ENCODE data around the gene ATP6V1B1. TPM values are rescaled to one million over a fixed set of nuclear protein-coding genes. Genes with fewer than 3 reads are reported as not detected.
A peak's percentile ranks its signal among the peaks of the same experiment; 100 is the strongest.

Gene ATP6V1B1
- total RNA-seq, 2 experiments from 2014 or later, result not detected

- Mint-ChIP-seq H3K9me3 (ENCODE audit: low read depth) (no peaks in the 10 kb centered on the region), H3K27ac (no peak overlapping the region), H3K4me3 (no peak overlapping the region), H3K27me3 (peaks cover 14% of the 10 kb centered on the region), H3K4me1 (peaks cover 17% of the 10 kb centered on the region), H3K36me3 (ENCODE audit: low read depth) (no peaks in the 10 kb centered on the region)
- ChIA-PET POLR2A (no interaction called here), CTCF (interaction anchor here (0.6 to 3.9 kb wide), 30 partner anchors 9 to 494 kb away, joined by 3 to 75 read pairs (median 5); partner anchors contain the start of genes ATP6V1B1 and FIGLA)
- ATAC-seq (no peak), DNase-seq (no peak)
- intact Hi-C loops (cut with DNase I, micrococcal nuclease), result loop anchor here (2.0 to 10.0 kb wide), 4 partner anchors 30 to 644 kb away; no protein-coding TSS in a partner anchor
These were observed 13.4 kb downstream of the ATP6V1B1 start for GRCh38 chr2:70949086-70949485.

- intact Hi-C loops (cut with DNase I, micrococcal nuclease), result no loop called here
- no peaks in the 10 kb centered on the region for H3K4me1 Mint-ChIP-seq
- H3K36me3 Mint-ChIP-seq (ENCODE audit: low read depth), result no peaks in the 10 kb centered on the region
- ATAC-seq (no peak), DNase-seq (no peak)
- ChIA-PET POLR2A (no interaction called here), CTCF (interaction anchor here (0.7 to 3.4 kb wide), 4 partner anchors 10 to 99 kb away, joined by 3 to 22 read pairs (median 3); no protein-coding TSS in a partner anchor)
- peaks cover 15% of the 10 kb centered on the region for H3K27me3 Mint-ChIP-seq
- no peak overlapping the region for H3K4me3 Mint-ChIP-seq
- no peaks in the 10 kb centered on the region for H3K9me3 Mint-ChIP-seq (ENCODE audit: low read depth)
- H3K27ac Mint-ChIP-seq, result no peak overlapping the region
These were observed 19.2 kb downstream of the ATP6V1B1 start for GRCh38 chr2:70954886-70955285.

DNA sequence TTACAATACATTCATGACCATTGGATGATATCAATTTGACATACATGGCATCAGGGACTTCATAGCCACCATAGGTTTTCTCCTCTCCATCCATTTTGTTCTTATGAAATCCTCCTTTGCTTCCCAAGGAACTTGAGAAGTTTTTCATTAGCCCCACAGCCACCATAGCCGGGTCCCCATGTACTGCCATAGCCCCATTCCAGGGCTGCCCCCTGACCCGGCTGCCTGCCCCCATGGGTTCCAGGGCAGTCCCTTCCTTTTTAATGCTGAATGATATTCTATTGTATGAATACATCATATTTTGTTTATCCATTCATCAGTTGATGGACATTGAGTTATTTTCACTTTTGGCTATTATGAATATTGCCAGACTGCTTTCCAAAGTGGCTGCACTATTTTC lies 20.4 kb downstream of the ATP6V1B1 start:
- ATAC-seq (no peak), DNase-seq (no peak)
- Mint-ChIP-seq H3K9me3 (ENCODE audit: low read depth) (no peaks in the 10 kb centered on the region), H3K27me3 (peaks cover 18% of the 10 kb centered on the region), H3K4me1 (no peaks in the 10 kb centered on the region), H3K36me3 (ENCODE audit: low read depth) (no peaks in the 10 kb centered on the region), H3K27ac (no peak overlapping the region), H3K4me3 (no peak overlapping the region)
- CTCF ChIA-PET, result no interaction called here
- intact Hi-C loops (cut with DNase I, micrococcal nuclease), result no loop called here
- POLR2A ChIA-PET, result no interaction called here

DNA sequence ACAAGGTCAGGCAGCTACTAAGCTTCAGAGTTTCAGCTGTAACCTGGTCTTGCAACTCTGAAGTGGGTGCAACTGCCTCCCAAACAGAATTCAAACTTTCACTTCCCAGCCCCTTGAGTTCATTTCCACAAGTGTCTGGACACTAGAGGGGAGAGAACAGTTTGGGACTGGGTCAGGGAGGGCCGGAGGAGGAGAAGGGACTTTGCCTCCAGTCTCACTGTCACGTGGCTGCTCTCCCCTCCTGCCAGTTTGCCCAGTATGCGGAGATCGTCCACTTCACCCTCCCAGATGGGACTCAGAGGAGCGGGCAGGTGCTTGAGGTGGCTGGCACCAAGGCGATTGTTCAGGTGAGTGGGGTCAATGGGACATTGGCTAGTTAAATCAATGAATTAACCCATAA lies 22.1 kb downstream of the ATP6V1B1 start:
- ChIA-PET POLR2A (no interaction called here), CTCF (interaction anchor here (1.4 kb wide), 1 partner anchor 10 kb away, joined by 4 read pairs; no protein-coding TSS in a partner anchor)
- Mint-ChIP-seq H3K27me3 (peaks cover 18% of the 10 kb centered on the region), H3K4me3 (no peak overlapping the region), H3K9me3 (ENCODE audit: low read depth) (no peaks in the 10 kb centered on the region), H3K36me3 (ENCODE audit: low read depth) (no peaks in the 10 kb centered on the region), H3K27ac (no peak overlapping the region), H3K4me1 (no peaks in the 10 kb centered on the region)
- DNase-seq, result no peak
- intact Hi-C loops (cut with DNase I, micrococcal nuclease), result no loop called here
- ATAC-seq, result no peak

- H3K4me1 Mint-ChIP-seq, result no peaks in the 10 kb centered on the region
- H3K9me3 Mint-ChIP-seq (ENCODE audit: low read depth), result no peaks in the 10 kb centered on the region
- ATAC-seq (no peak), DNase-seq (no peak)
- CTCF ChIA-PET, result no interaction called here
- intact Hi-C loops (cut with DNase I, micrococcal nuclease), result no loop called here
- no peaks in the 10 kb centered on the region for H3K36me3 Mint-ChIP-seq (ENCODE audit: low read depth)
- POLR2A ChIA-PET, result no interaction called here
- H3K27ac Mint-ChIP-seq, result no peak overlapping the region
- H3K4me3 Mint-ChIP-seq, result no peak overlapping the region
- H3K27me3 Mint-ChIP-seq, result peaks cover 25% of the 10 kb centered on the region
These were observed 23.1 kb downstream of the ATP6V1B1 start for GRCh38 chr2:70958759-70959158.

- ChIA-PET POLR2A (no interaction called here), CTCF (interaction anchor here (1.4 to 1.5 kb wide), 2 partner anchors 11 to 15 kb away, joined by 4 to 7 read pairs; no protein-coding TSS in a partner anchor)
- intact Hi-C loops (cut with DNase I, micrococcal nuclease), result no loop called here
- no peak overlapping the region for H3K27ac Mint-ChIP-seq
- H3K27me3 Mint-ChIP-seq, result peaks cover 26% of the 10 kb centered on the region
- H3K36me3 Mint-ChIP-seq (ENCODE audit: low read depth), result no peaks in the 10 kb centered on the region
- no peak for DNase-seq
- ATAC-seq, result peak; percentile 49
- H3K4me3 Mint-ChIP-seq, result no peak overlapping the region
- H3K9me3 Mint-ChIP-seq (ENCODE audit: low read depth), result no peaks in the 10 kb centered on the region
- H3K4me1 Mint-ChIP-seq, result no peaks in the 10 kb centered on the region
These were observed 23.6 kb downstream of the ATP6V1B1 start for GRCh38 chr2:70959271-70959761.

GRCh38 chr2:70959851-70960832 lies 24.4 kb downstream of the ATP6V1B1 start:
- ChIA-PET POLR2A (no interaction called here), CTCF (interaction anchor here (0.5 to 1.7 kb wide), 6 partner anchors 12 to 44 kb away, joined by 3 to 7 read pairs (median 4); no protein-coding TSS in a partner anchor)
- no peaks in the 10 kb centered on the region for H3K9me3 Mint-ChIP-seq (ENCODE audit: low read depth)
- H3K4me3 Mint-ChIP-seq, result no peak overlapping the region
- peak; percentile 40 for DNase-seq
- no peaks in the 10 kb centered on the region for H3K36me3 Mint-ChIP-seq (ENCODE audit: low read depth)
- peaks cover 22% of the 10 kb centered on the region for H3K27me3 Mint-ChIP-seq
- peaks cover 4% of the 10 kb centered on the region for H3K4me1 Mint-ChIP-seq
- no peak for ATAC-seq
- intact Hi-C loops (cut with DNase I, micrococcal nuclease), result no loop called here
- H3K27ac Mint-ChIP-seq, result no peak overlapping the region

DNA sequence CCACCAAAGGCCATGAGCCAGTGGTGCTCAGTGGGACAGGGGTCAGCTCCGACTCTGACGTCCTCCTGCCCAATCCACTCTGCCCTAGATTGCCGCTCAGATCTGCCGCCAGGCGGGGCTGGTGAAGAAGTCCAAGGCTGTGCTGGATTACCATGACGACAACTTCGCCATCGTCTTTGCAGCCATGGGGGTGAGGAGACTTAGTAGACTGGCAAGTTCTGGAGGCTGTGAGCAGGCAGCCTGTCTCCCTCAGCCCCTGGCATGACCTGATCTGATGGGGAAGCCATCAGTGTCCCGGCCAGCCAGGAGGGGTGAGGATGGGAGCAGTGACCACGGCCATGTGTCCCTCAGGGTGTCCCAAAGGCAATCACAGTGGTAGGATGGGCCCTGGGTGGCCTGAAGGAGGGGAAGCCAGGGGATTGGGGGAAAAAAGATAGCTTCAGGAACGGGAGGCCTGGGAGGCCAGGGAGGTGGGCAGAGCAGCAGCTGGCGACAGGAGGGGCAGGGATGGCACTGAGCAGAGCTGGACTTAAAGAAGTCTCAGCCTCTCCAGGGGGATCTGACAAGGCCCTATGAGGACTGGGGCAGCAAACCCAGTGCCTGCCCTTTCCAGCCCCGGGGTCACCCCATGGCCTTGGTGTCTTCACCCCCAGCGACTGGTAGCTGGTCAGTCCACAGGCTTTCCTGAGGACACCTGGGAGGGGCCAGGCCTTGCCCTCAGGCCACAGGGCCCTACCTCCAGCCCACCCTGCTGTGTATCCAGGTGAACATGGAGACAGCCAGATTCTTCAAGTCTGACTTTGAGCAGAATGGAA lies 25.3 kb downstream of the ATP6V1B1 start:
- ATAC-seq, result no peak
- H3K4me1 Mint-ChIP-seq, result peaks cover 4% of the 10 kb centered on the region
- H3K27me3 Mint-ChIP-seq, result peaks cover 19% of the 10 kb centered on the region
- no peaks in the 10 kb centered on the region for H3K36me3 Mint-ChIP-seq (ENCODE audit: low read depth)
- intact Hi-C loops (cut with DNase I, micrococcal nuclease), result no loop called here
- ChIA-PET POLR2A (interaction anchor here (0.8 kb wide), 1 partner anchor 46 kb away, joined by 3 read pairs; no protein-coding TSS in a partner anchor), CTCF (interaction anchor here (1.0 to 1.7 kb wide), 5 partner anchors 13 to 43 kb away, joined by 3 to 7 read pairs (median 4); no protein-coding TSS in a partner anchor)
- H3K27ac Mint-ChIP-seq, result no peak overlapping the region
- no peak overlapping the region for H3K4me3 Mint-ChIP-seq
- no peak for DNase-seq
- no peaks in the 10 kb centered on the region for H3K9me3 Mint-ChIP-seq (ENCODE audit: low read depth)

DNA sequence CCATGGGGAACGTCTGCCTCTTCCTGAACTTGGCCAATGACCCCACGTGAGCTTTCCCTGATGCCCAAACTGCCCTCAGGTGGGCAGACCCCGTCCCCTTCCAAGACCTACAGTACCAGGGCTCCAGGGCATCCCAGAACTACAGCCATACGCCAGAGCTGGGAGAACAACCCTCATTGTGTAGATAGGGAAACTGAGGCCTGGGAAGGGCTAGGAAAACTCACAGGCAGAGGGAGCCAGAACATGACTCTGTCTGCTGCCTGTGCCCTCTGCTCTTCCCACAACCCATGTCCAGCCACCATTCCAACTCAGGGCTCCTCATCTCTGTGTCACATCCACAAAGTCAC lies 25.9 kb downstream of the ATP6V1B1 start:
- no peak for DNase-seq

DNA sequence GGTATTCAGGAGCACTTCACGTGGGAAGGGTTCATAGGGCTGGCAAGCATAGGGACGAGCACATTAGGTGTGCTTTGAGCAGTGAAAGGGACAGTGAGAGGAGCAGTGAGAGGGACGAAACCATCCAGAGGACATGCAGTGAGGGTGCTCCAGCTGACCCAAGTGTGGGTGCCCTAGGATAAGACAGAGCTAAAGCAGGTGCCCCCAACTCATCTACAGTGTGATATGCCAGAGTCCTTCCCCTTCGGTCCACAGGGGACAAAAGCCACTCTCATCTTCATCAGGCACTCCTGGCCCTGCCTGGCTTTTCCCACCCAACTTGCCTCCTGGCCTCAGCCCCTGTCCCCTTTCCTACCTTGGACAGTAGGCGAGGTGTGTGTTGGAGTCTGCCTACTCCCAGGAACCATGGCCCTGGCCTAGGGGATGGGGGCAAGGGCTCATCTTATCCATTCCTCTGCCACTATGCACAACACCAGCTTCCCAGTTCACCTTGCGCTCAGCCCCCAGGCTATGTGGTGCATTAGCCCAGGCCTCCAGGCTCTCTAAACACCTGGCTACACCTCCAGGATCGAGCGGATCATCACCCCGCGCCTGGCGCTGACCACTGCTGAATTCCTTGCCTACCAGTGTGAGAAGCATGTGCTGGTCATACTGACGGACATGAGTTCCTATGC lies 26.6 kb downstream of the ATP6V1B1 start:
- Mint-ChIP-seq H3K4me1 (peaks cover 4% of the 10 kb centered on the region), H3K27ac (no peak overlapping the region), H3K9me3 (ENCODE audit: low read depth) (no peaks in the 10 kb centered on the region), H3K36me3 (ENCODE audit: low read depth) (no peaks in the 10 kb centered on the region), H3K4me3 (no peak overlapping the region), H3K27me3 (peaks cover 16% of the 10 kb centered on the region)
- ChIA-PET CTCF (interaction anchor here (0.7 to 5.8 kb wide), 6 partner anchors 13 to 69 kb away, joined by 3 to 33 read pairs (median 3); partner anchors contain the start of gene ANKRD53), POLR2A (interaction anchor here (0.8 kb wide), 1 partner anchor 45 kb away, joined by 3 read pairs; no protein-coding TSS in a partner anchor)
- DNase-seq (no peak), ATAC-seq (no peak)
- intact Hi-C loops (cut with DNase I, micrococcal nuclease), result no loop called here

More for the DNA sequence above, 25.9 kb downstream of the ATP6V1B1 start:
- Mint-ChIP-seq H3K4me3 (no peak overlapping the region), H3K36me3 (ENCODE audit: low read depth) (no peaks in the 10 kb centered on the region), H3K4me1 (peaks cover 4% of the 10 kb centered on the region), H3K27ac (no peak overlapping the region), H3K9me3 (ENCODE audit: low read depth) (no peaks in the 10 kb centered on the region), H3K27me3 (peaks cover 16% of the 10 kb centered on the region)
- no peak for ATAC-seq
- ChIA-PET POLR2A (interaction anchor here (0.8 kb wide), 1 partner anchor 46 kb away, joined by 3 read pairs; no protein-coding TSS in a partner anchor), CTCF (interaction anchor here (1.7 kb wide), 1 partner anchor 40 kb away, joined by 5 read pairs; no protein-coding TSS in a partner anchor)
- intact Hi-C loops (cut with DNase I, micrococcal nuclease), result no loop called here

Data from activated CD4-positive, alpha-beta T cell treated with anti-CD3 and anti-CD28 coated beads for 36 hours (primary cell).